ENCODE data around the gene FREY1.
"Not testable (repeated sequence)": the region's sequence is repeated elsewhere in the genome, so short reads cannot be mapped to it uniquely, and the experiment has no call there.

The FREY1 gene

DNA sequence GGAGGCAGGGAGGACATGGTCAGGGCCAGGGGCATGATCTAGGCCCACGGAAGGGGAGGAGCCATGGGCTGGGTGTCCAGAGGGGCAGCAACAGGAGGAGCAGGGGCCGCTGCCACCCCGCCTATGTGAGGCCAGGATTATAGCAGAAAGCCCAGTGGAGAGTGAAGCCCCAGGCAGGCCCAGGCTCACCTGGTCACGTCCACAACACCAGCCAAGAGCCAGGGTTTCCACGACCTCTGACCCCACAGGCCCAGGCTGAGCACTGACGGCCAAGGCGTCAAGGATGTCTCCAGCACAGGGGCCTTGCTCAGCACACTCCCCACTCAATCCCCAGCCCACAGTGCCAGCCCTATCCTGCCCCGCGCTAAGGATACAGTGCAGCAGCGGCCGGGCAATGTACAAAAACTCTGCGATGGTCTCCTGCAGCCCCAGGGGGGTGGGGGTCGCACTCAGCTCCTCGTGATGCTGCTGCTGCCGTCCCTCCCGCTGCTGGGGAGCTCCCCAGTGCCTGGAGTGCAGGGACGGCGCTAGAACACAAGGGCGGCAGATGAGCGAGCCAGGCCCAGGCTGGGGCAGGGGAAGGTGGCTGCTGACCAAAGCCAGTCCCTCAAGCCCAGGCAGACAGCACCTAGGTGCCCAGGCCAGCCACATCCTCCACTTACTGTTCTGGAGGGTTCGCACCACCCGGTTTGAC lies 7.0 kb upstream of the FREY1 start:
- DNase-seq = no peak

- DNase-seq = no peak
These were observed 6.4 kb upstream of the FREY1 start for GRCh38 chr11:45913514-45913913.

- DNase-seq = no peak
These were observed 3.6 kb upstream of the FREY1 start for GRCh38 chr11:45910623-45911022.

DNA sequence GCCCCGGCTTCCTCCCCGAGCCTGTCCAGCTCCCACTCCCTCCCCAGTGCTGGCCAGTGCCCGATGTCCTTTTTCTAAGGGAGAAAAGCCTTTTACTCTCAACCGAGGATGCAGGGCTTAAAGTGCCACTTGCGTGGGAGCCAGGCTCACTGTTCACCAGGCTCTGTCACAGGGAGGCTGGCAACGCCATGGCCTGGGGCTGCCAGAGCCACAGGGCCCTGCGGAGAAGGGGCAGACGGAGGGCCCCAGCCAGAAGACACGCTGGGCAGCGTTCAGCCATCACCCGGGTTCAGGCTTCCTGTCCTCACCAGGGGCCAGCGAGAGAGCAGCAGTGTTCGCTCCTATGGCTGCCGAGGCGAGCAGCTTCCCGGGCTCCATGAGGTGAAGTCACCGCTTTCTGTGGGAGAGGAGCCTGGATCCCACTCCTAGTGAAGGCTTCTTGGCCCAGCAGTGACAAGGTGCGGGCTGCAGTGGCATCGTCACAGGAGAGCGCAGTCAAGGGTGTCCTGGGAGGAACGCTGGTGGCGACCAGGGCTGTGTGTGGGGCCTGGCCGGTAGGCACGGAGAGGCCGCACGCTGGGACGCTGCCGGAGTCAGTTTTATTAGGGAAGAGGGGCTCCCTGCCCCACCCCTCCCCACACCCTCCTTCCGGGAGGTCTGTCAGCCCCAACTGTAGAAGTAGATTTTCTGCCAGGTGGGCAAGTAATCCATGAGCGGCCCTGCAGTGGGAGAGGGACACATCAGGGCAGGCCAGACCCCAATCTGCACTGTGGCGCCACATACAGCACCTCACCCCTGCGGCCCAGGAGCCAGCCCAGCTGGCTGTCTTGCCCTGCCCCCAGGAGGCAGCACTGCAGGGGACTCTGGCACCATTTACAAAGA lies 2.8 kb upstream of the FREY1 start:
- DNase-seq = no peak

GRCh38 chr11:45907911-45908370 lies 870 bp upstream of the FREY1 start:
- no peak for DNase-seq

DNA sequence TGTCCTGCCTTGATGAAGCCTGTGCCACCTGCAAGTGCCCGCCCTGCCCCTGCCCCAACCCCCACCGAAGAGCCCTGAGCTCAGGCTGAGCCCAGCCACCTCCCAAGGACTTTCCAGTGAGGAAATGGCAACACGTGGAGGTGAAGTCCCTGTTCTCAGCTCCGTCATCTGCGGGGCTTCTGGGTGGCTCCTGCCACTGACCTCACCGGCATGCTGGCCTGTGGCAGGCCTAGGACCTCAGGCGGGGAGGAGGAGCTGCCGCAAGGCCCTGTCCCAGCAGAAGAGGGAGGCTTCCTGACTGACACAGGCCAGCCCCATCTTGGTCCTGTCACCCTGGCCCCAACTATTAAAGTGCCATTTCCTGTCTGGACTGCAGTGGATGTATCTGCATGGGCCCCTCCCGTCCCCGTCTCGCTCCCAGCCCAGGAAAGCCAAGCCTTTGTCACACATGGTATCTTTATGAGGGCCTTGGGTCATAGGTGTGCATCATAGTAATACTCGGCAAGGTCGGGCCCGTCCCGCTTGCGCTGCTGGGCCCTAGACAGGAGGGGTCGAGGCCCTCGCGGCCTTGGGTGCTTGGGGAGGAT lies 882 bp downstream of the FREY1 start:
- no peak for DNase-seq

DNA sequence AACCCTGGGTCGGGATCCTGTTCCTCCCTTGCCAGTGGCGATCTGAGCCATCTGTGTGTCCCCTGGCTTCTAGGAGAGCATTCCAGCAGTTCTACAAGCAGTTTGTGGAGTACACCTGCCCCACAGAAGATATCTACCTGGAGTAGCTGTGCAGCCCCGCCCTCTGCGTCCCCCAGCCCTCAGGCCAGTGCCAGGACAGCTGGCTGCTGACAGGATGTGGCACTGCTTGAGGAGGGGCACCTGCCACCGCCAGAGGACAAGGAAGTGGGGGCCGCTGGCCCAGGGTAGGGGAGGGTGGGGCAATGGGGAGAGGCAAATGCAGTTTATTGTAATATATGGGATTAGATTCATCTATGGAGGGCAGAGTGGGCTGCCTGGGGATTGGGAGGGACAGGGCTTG lies 1.5 kb downstream of the FREY1 start:
- DNase-seq = not testable (repeated sequence)

DNA sequence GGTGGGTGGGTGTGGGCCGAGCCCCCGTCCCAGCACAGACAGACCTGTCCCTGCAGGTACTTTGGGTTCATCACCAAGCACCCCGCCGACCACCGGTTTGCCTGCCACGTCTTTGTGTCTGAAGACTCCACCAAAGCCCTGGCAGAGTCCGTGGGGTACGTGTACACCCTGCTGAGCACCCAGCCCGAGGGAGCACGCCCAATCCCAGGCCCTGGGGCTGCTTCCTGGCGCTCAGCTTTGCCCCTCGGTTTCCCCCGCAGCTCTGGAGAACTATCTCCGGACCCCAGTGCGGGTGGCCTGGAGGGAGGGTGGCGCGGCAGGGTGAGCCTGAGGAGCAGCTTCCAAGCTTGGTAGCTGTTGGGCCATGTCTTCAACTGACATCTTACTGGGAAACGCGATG lies 2.0 kb downstream of the FREY1 start:
- DNase-seq = no peak

DNA sequence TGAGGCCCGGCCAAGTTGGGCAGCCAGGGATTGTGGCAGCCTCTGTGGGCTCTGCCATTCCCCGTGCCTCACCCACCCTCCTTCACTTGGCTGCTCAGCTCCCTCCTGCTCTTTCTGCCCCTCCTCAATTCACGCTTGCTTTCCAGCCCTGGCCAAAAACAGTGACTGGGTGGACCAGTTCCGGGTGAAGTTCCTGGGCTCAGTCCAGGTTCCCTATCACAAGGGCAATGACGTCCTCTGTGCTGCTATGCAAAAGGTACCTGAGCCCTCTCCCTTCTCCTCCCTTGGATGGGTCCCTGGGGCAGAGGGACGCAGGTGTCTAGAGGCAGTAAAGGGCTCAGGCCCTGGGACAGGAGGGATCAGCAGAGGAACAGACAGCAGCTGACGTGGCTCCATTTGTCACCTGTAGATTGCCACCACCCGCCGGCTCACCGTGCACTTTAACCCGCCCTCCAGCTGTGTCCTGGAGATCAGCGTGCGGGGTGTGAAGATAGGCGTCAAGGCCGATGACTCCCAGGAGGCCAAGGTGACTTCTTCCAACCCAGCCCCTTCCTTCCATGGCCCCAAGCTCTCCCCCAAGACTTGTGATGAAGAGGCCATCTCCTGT lies 2.7 kb downstream of the FREY1 start:
- DNase-seq = no peak

GRCh38 chr11:45902452-45903380 lies 4.4 kb downstream of the FREY1 start:
- no peak for DNase-seq

DNA sequence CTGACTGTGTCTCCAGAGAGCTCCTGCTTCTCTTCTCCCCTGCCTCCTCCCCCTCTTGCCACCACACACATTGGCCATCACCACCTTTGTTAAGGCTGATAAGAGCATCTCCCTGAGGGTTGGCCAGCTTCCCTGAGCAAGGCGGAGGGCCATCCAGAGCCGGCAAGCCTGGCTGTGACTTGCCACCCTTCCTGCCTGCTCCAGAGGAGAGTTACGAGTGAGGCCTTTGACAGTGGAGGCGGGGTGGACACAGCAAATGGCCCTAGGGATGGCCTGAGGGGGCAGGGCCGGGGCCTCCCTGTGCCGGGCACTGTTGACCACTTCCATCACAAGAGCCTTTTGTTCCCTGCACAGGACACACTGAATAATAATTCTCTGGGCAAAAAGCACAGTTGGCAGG lies 5.4 kb downstream of the FREY1 start:
- no peak for DNase-seq

DNA sequence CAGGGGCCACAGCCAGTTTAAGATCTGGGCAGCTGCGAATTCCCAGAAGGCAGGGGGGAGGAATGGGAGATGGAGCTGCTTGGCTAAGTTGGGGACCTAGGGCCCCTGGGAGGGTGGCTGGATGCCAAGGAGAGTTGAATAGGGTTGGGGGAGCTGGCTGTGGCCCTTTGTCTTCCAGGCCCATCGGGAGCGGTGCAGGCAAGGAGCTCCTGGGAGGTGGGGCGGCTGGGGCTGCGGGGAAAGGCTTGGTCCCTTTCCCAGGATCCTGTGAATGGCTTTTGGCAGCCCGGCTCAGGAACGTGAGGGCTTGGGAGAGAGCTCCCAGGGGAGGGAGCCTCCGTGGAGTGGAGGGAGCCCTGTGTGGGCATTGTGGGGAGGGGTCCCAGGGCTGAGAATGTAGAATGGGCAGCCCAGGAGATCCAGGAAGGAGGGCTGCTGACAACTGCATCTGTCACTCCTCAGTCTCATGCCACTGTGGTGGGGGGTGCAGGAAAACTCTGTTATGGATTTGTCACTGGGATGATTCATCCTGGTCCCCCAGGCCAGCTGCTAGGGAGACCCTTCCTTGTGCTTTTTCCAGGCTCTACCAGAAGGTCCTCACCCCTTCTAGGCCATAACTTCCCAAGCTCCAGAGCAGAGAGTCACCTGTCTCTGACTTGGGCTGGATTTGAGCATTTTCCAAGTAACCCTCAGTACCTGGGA lies 6.0 kb downstream of the FREY1 start:
- no peak for DNase-seq

GRCh38 chr11:45900175-45900800 lies 6.8 kb downstream of the FREY1 start:
- DNase-seq = not testable (repeated sequence)

DNA sequence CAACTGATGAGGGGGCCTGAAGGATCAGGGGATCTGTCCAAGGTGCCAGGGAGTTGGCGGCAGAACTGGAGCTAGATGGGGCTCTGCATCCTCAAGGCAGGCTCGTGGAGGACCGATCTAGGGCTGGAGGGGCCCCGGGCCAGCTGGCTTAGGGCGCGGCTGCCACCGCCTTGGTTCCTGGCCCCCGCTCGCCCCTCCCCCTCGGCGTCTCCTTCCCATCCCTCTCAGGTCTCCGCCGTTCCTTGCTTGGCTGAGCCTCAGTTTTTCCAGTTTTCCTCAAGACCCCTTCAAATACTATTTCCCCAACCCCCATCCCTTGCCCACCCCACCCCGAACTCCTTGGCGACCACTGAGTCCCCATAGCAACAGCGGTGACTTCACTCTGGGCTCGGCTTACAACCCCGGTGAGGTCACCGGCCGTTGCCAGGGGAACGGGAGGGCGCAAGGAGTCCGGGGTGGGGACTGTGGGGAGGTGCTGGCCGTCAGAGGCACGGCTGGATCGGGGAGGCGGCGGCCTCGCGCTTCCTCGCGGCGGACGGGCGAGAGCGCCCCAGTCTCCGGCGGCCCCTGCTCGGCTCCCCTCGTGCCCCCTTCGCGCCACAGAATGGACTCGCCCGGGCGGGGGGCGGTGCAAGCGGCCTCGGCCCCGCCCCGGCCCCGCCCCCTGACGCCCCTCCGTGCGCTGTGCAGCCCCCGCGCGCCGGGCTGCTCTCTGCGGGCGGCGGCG lies 7.5 kb downstream of the FREY1 start:
- peak; percentile 86 for DNase-seq

DNA sequence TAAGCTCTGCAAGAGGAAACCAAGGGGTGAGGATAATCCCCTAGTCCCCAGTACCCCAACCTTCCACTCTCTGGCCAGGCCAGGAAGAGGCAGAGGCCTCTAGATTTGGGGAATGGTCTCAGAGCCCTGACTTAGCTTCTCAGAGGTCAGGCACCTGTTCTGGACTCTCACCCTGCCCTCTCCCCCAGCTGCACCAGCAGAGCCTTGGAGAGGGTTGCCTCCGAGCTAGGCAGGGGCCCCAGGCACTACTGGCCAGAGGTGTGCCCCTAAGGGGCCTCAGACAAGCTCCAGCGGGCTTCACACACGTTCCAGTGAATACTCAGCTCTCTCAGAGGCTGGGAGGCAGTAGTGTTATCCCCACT lies 8.0 kb downstream of the FREY1 start:
- no peak for DNase-seq

GRCh38 chr11:45897556-45897955 lies 9.5 kb downstream of the FREY1 start:
- DNase-seq = no peak

DNA sequence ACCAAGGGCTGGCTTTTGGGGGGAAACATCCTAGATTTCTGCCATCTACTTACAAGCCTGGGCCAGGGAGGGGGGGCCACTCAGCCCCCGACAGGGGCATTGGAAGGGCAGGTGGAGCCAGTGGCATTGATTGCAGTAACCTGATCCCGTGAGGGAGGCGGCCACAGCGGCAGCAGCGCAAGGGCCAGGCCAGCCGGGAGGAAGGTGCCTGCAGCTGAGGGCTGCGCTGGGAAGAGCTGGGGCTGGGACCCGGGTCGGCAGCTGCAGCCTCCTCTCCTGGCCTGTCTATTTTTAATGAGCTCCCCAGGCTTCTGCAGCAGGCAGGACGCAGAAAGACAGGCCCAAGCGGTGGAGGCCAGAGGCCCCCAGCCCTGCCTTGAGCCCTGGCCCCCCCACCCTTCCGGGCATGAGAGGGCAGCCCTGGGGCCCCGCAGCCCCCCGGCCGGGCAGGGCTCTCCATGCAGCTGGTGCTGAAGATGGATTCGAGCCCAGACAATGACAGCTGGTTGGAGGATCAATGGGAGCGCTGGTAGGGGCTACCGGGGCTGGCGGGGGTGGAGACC lies 10.6 kb downstream of the FREY1 start:
- DNase-seq = no peak

DNA sequence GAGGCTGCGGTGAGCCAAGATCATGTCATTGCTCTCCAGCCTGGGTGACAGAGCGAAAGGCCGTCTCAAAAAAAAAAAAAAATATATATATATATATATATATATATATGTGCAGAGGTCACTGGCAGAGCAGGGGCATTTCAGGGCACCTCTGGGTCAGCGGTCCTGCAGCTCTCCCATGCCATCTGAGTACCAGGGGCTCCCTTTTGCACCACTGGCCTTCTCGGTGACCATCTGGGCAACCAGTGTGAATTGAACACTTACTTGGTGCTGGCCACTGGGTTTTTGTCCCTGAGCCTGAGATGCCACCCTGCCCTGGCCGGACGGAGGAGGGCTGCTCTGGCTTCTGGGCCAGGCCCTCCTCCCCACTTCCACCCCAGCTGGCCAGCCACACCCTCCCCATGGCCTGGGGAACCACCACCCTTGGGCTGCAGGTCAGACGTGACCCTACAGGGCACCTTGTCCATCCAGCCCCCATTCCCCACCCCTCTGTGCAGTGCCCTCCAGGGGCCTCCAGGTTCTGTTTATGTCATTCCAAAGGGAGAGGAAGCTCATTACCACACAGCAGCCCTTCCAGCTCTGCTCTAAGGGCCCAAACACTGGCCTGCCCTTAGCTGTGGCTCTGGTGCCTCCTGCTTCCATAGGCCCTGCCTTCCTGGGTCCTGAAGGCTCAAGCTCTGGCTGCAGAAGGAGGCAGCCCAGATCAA lies 11.4 kb downstream of the FREY1 start:
- DNase-seq = no peak

GRCh38 chr11:45894555-45895247 lies 12.4 kb downstream of the FREY1 start:
- DNase-seq = no peak
